HTR-8/SVneo (cell line): Measurements from ENCODE around the gene FOXO3.
"Not testable (repeated sequence)": the region's sequence is repeated elsewhere in the genome, so short reads cannot be mapped to it uniquely, and the experiment has no call there.

ENCODE experiments used
- DNase-seq: peaks from one replicate; pipeline ENCODE4 v3.0.0; 2011; ENCODE audit warnings: low spot score, mixed read lengths; ENCODE audit not compliant: insufficient read length
- FAIRE-seq: peaks from 2 replicates; lab custom pipeline; 2011; peaks lifted over from hg19 to GRCh38; lab: Jason Lieb, UNC

Gene FOXO3

DNA sequence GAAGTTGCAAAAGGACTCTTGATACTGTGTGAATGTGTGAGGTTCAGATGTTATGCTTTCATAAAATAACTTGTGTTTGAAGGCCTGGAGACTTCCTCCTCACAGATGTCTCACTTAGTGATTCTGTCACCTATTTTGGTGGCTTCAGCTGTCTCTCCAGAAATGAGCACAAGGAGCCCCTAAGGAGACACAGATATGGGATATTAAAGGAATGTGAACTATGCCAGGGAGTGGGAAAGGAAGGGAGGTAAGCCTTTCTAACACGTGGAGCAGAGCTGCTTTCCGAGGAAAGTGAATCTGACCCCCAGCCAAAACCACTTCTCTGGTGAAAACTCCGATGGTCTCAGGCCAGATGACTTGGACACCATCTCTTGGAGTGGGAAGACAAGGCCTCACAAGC is 10.5 kb upstream of the FOXO3 start:
- FAIRE-seq = no peak

DNA sequence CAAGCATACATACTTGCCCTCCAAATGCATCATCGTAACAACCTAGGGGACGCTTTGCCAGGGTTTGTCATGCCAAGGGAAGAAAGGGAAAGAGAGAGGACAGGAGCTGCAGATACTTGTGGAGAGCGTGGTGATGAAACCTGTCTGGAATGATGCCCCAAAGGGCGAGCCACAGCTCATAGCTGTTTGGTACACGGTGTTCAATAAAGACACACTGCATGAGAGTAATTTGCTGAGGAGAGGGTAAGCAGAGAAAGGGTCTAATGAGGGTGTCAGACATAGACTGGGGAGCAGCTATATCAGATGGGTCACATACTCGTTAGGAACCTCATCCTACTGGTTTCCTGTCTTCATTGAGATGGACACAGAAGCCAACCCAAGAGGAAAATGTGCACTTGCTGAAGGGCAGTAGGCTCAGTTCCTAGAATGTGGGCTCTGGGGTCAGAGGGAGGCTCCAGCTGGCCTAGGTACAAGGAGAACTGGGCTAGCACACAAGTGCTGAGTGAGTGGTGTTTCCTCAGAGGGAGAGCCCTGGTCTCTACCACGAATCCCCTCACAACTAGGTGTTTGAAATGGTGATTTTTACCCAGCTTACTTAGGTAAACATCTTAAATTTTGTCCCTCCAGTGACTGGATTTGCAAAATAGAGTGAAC is 5.2 kb upstream of the FOXO3 start:
- FAIRE-seq = no peak
- no peak for DNase-seq

More for the DNA sequence above, 10.5 kb upstream of the FOXO3 start:
- no peak for DNase-seq

DNA sequence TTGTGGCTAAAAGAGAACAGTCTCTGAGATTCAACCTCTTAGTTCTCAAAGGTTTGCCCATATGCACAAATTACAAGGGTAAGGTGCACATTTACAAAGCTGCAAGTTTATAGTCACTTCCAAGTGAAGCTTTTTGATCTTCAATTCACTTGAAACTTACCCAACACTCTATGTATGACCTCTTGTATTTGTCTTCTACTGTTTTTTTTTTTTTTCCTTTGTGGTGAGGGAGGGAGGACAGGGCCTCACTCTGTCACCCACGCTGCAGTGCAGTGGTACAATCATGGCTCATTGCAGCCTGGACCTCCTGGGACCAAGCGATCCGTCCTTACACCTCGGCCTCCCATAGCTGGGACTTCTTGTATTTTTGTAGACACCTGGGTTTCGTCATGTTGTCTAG is 4.5 kb upstream of the FOXO3 start:
- FAIRE-seq = no peak
- no peak for DNase-seq

GRCh38 chr6:108556866-108557493 is 3.7 kb upstream of the FOXO3 start:
- FAIRE-seq (no peak), DNase-seq (no peak)

GRCh38 chr6:108557494-108558371 is 3.0 kb upstream of the FOXO3 start:
- DNase-seq (peak; percentile 48), FAIRE-seq (no peak)

- peak; percentile 90 for FAIRE-seq
- DNase-seq = peak; percentile 77
Observed at GRCh38 chr6:108558372-108559096, 2.2 kb upstream of the FOXO3 start.

GRCh38 chr6:108559097-108559883 is 1.4 kb upstream of the FOXO3 start:
- FAIRE-seq (peak; percentile 68), DNase-seq (peak; percentile 52)

- no peak for DNase-seq
- FAIRE-seq = no peak
Observed at GRCh38 chr6:108559884-108560462, 744 bp upstream of the FOXO3 start.

- not testable (repeated sequence) for FAIRE-seq
Observed at GRCh38 chr6:108561309-108561647, 561 bp downstream of the FOXO3 start.

GRCh38 chr6:108561742-108562502 is 1.2 kb downstream of the FOXO3 start:
- DNase-seq (no peak), FAIRE-seq (no peak)

More at GRCh38 chr6:108561309-108561647, 561 bp downstream of the FOXO3 start:
- not testable (repeated sequence) for DNase-seq

DNA sequence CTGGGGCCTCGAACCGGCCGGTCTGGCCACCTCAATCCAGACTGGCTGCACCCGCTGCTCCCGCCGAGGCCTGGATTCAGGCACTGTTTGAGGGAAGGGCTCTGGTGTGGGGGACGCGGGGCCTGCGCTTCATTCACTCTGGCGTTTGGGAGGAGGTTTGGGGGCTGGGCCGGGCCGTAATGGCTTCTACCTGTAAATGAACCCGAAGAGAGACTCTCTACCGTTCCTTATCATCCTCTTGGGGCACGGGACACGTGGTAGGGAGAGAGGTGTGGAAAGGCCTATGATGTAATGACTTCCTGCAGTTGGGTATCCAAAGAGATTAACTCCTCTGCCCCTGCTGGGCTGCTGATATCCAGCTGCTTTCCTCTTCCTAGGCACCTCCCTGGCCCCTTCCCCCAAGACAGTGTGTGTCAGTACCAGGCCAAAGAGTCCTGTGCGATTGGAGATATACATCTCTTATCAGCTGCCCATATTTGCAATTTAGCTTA is 1.8 kb downstream of the FOXO3 start:
- DNase-seq (peak; percentile 60), FAIRE-seq (no peak)

GRCh38 chr6:108563292-108563691 is 2.6 kb downstream of the FOXO3 start:
- DNase-seq = no peak
- no peak for FAIRE-seq

GRCh38 chr6:108564178-108564577 is 3.5 kb downstream of the FOXO3 start:
- FAIRE-seq = no peak
- no peak for DNase-seq

DNA sequence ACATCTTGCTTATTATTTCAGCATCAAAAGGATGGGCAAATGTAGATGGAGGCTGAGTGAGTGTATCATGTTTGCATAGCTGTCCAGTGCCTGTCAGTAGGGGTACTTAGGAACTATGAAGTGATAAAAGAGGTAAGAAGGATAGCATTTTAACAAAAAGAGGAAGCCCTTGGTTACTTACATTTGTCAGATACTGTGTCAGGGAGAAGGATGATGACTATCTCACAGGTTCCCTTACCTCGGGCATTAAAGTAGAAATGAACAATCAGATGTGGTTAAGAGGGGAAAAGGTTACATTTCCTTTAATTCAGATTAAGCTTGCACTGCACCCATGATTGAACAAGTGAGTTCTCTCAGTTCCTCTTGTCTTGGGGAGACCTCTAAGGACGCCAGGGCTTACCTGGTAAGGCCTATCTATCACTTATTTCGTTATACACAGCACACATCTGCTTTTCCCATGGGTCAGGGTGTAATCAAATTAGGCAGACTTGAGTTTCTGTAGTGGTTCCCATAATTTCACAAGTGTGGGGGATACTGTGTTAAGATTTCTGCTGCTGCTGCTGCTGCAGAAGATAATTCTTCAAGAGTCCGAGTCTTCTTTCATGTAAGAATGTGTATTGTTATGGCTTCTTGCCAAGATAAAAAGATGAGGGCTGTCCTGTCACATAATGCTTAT is 4.5 kb downstream of the FOXO3 start:
- FAIRE-seq = no peak
- no peak for DNase-seq

GRCh38 chr6:108565893-108566292 is 5.2 kb downstream of the FOXO3 start:
- FAIRE-seq (no peak), DNase-seq (no peak)

DNA sequence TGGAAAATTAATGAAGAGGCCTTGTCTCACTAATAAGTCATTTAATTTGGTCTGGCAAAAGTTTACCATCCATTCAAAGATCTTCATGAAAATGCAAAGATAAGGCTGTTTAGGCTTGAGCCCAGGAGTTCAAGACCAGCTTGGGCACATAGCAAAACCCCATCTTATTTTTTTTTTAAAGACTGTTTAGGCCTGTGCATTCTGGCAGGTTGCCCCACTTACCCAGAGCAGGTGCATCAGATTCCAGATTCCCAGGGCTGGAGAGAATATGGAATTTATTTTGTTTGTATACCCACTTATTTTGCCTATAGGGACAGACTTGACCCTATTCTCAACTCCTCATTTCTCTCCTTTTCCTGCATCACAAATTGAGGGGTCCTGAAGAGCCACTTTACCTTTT is 5.7 kb downstream of the FOXO3 start:
- FAIRE-seq = no peak
- DNase-seq = no peak

GRCh38 chr6:108568101-108568500 is 7.4 kb downstream of the FOXO3 start:
- FAIRE-seq (no peak), DNase-seq (no peak)
